Neural cell (in vitro differentiated cells): ENCODE results near the gene CRISP3. TPM values are rescaled to one million over a fixed set of nuclear protein-coding genes. Genes with fewer than 3 reads are reported as not detected.

ENCODE experiments used
- H2AFZ ChIP-seq: fragments of 200-600, 300-800 bp; sonication (generic), shearing (Covaris generic); 2 replicates; pipeline ENCODE4 v1.6.0; 2014; ENCODE audit warnings: low read depth, mild to moderate bottlenecking, antibody characterized with exemption, low read length, moderate library complexity
- H3F3A ChIP-seq: fragments of 200-600 bp; shearing (Covaris generic); 2 replicates; pipeline ENCODE4 v1.6.1; 2016; ENCODE audit warnings: mild to moderate bottlenecking, moderate library complexity, mixed read lengths, antibody characterized with exemption, low read length; ENCODE audit not compliant: insufficient read depth, poor library complexity, severe bottlenecking
- H3K27ac ChIP-seq: fragments of 200-600, 300-800 bp; sonication (generic), shearing (Covaris generic); 2 replicates; pipeline ENCODE4 v1.5.1; 2014; ENCODE audit warnings: mild to moderate bottlenecking, low read length, moderate library complexity
- H3K27me3 ChIP-seq: fragments of 300-800, 200-600 bp; sonication (generic), shearing (Covaris generic); 2 replicates; pipeline ENCODE4 v1.6.0; 2014; ENCODE audit warnings: mild to moderate bottlenecking, low read depth, low read length, moderate library complexity; ENCODE audit not compliant: insufficient read depth
- H3K36me3 ChIP-seq: fragments of 300-800, 200-600 bp; sonication (generic), shearing (Covaris generic); 2 replicates; pipeline ENCODE4 v1.5.1; 2014; ENCODE audit warnings: mild to moderate bottlenecking, antibody characterized with exemption, low read length, moderate library complexity; ENCODE audit not compliant: insufficient read depth
- H3K4me2 ChIP-seq: fragments of 300-800, 200-600 bp; sonication (generic), shearing (Covaris generic); 2 replicates; pipeline ENCODE4 v1.6.0; 2014; ENCODE audit warnings: mild to moderate bottlenecking, low read length
- H3K4me3 ChIP-seq: fragments of 300-800, 200-600 bp; sonication (generic), shearing (Covaris generic); 2 replicates; pipeline ENCODE4 v1.5.1; 2014; ENCODE audit warnings: mild to moderate bottlenecking, low read length, moderate library complexity
- H3K79me2 ChIP-seq: fragments of 200-600 bp; shearing (Covaris generic); replicated peaks from 2 replicates; pipeline ENCODE4 v1.6.0; 2014; ENCODE audit warnings: mild to moderate bottlenecking, low read length, moderate library complexity; ENCODE audit not compliant: insufficient read depth
- H3K9ac ChIP-seq: fragments of 300-800, 200-600 bp; sonication (generic), shearing (Covaris generic); 2 replicates; pipeline ENCODE4 v1.6.1; 2016; ENCODE audit warnings: mild to moderate bottlenecking, low read length, mixed read lengths
- H3K9me2 ChIP-seq: fragments of 200-600 bp; shearing (Covaris generic); 2 replicates; pipeline ENCODE4 v1.6.1; 2016; ENCODE audit warnings: mild to moderate bottlenecking, low read length, mixed read lengths; ENCODE audit not compliant: insufficient read depth
- H3K9me3 ChIP-seq: fragments of 200-600, 300-800 bp; sonication (generic), shearing (Covaris generic); 2 replicates; pipeline ENCODE4 v1.6.1; 2016; ENCODE audit warnings: mild to moderate bottlenecking, mixed run types, low read length, moderate library complexity, mixed read lengths
- H4K20me1 ChIP-seq: fragments of 200-600 bp; shearing (Covaris generic); 2 replicates; pipeline ENCODE4 v1.6.1; 2016; ENCODE audit warnings: mild to moderate bottlenecking, mixed run types; ENCODE audit not compliant: insufficient read depth
- EP300 ChIP-seq: fragments of 450-650 bp; conservative IDR thresholded peaks from 2 replicates; pipeline ENCODE4 v1.6.1; 2014; ENCODE audit warnings: antibody characterized with exemption, mild to moderate bottlenecking, moderate library complexity; ENCODE audit not compliant: poor library complexity, severe bottlenecking
- EZH2 ChIP-seq: fragments of 200-600, 300-800 bp; shearing (Covaris generic), sonication (generic); IDR thresholded peaks from 2 replicates; pipeline ENCODE4 v1.6.1; 2014; ENCODE audit warnings: antibody characterized with exemption, low read length, borderline replicate concordance, mild to moderate bottlenecking; ENCODE audit not compliant: insufficient read depth, poor library complexity, severe bottlenecking
- MXI1 ChIP-seq: fragments of 450-650 bp; conservative IDR thresholded peaks from 2 replicates; pipeline ENCODE4 v1.6.1; 2014; ENCODE audit warnings: antibody characterized with exemption, mild to moderate bottlenecking; ENCODE audit not compliant: poor library complexity, severe bottlenecking
- POLR2AphosphoS5 ChIP-seq: IDR thresholded peaks from 2 replicates; pipeline ENCODE4 v1.6.1; 2012
- RAD21 ChIP-seq: fragments of 450-650 bp; conservative IDR thresholded peaks from 2 replicates; pipeline ENCODE4 v1.6.1; 2014; ENCODE audit warnings: antibody characterized with exemption, mild to moderate bottlenecking, moderate library complexity
- REST ChIP-seq: IDR thresholded peaks from 2 replicates; pipeline ENCODE4 v1.6.1; 2012; ENCODE audit warnings: borderline replicate concordance
- SMC3 ChIP-seq: fragments of 450-650 bp; conservative IDR thresholded peaks from 2 replicates; pipeline ENCODE4 v1.6.1; 2014; ENCODE audit warnings: antibody characterized with exemption, mild to moderate bottlenecking, moderate library complexity; ENCODE audit not compliant: poor library complexity
- TAF1 ChIP-seq: IDR thresholded peaks from 2 replicates; pipeline ENCODE4 v1.6.1; 2012; ENCODE audit warnings: low read depth
- polyA plus RNA-seq: library from polyadenylated mRNA; depleted of rRNA; stranded (reverse); fragments of >200 nt; gene quantifications from 2 replicates; pipeline ENCODE4 v1.2.3, GENCODE V29; 2014

CRISP3 gene
- polyA plus RNA-seq, 1 donor from 2014 or later = not detected

DNA sequence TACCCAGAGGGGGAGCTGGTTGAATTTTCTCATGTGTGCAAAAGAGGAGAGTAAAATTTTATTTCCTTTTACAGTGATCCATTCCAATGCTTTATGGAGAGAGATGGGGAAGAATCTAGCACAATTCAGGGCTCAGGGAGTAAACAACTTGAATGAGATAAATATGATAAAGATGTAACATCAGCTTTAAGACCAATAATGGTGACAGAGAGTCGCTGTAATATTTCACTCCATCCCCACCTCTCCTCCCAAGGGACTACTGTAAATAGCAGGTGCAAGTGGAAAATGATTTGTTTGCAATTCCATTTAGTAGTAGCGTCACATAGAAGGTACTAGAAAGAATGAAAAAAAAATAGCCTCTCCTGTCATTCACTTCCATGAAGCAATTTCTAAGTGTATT lies 4.8 kb downstream of the CRISP3 start:
- no peak overlapping the region for H3K4me2 ChIP-seq
- no peaks in the 10 kb centered on the region for H3F3A ChIP-seq
- H3K4me3 ChIP-seq = no peak overlapping the region
- H3K9ac ChIP-seq = no peak overlapping the region
- no peak overlapping the region for H2AFZ ChIP-seq
- no peaks in the 10 kb centered on the region for H3K27me3 ChIP-seq
- no peaks in the 10 kb centered on the region for H4K20me1 ChIP-seq
- H3K9me3 ChIP-seq = no peaks in the 10 kb centered on the region
- no peak overlapping the region for H3K27ac ChIP-seq
- no peaks in the 10 kb centered on the region for H3K9me2 ChIP-seq
- TF ChIP-seq SMC3 (no peak), POLR2AphosphoS5 (peak; percentile 66)
- H3K36me3 ChIP-seq = no peaks in the 10 kb centered on the region
- H3K79me2 ChIP-seq = no peaks in the 10 kb centered on the region

DNA sequence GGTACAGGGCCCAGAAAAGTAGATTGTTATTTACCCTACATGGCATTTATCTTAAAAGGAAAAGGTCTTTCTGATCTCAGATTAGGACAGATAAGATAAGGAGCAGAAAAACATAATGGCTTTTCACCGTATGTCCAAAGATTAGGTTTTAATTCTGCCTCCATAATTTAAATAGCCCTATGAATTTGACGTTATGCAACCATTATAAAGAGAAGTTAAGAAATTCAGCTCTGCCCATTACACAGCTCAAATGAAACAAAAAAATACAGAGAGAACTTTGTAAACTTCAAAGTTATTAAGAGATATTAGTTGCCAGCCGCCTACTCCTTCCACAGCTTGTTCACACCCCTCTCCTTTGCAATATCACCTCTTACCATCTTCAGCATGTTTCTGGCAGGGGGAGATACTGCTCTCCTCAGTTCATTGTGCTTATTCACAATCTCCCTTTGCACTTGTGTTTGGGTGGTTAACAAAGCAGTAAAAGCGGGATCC lies 8.1 kb downstream of the CRISP3 start:
- TF ChIP-seq TAF1 (no peak), EZH2 (no peak), SMC3 (no peak), POLR2AphosphoS5 (no peak), REST (no peak), MXI1 (no peak), RAD21 (no peak), EP300 (no peak)
- no peaks in the 10 kb centered on the region for H3F3A ChIP-seq
- H4K20me1 ChIP-seq = no peaks in the 10 kb centered on the region
- no peaks in the 10 kb centered on the region for H3K79me2 ChIP-seq
- no peaks in the 10 kb centered on the region for H3K27me3 ChIP-seq
- H2AFZ ChIP-seq = no peak overlapping the region
- no peaks in the 10 kb centered on the region for H3K36me3 ChIP-seq
- no peaks in the 10 kb centered on the region for H3K9me2 ChIP-seq
- H3K9ac ChIP-seq = no peak overlapping the region
- H3K9me3 ChIP-seq = no peaks in the 10 kb centered on the region
- no peak overlapping the region for H3K27ac ChIP-seq
- no peak overlapping the region for H3K4me2 ChIP-seq
- H3K4me3 ChIP-seq = no peak overlapping the region

- H3K4me3 ChIP-seq = no peak overlapping the region
- TF ChIP-seq TAF1 (no peak), REST (no peak), SMC3 (no peak), RAD21 (no peak)
- no peaks in the 10 kb centered on the region for H3K27me3 ChIP-seq
- H3K9me2 ChIP-seq = no peaks in the 10 kb centered on the region
- no peaks in the 10 kb centered on the region for H3F3A ChIP-seq
- no peaks in the 10 kb centered on the region for H3K79me2 ChIP-seq
- no peak overlapping the region for H2AFZ ChIP-seq
- H3K36me3 ChIP-seq = no peaks in the 10 kb centered on the region
- H3K4me2 ChIP-seq = no peak overlapping the region
- no peak overlapping the region for H3K27ac ChIP-seq
- H4K20me1 ChIP-seq = no peaks in the 10 kb centered on the region
- H3K9me3 ChIP-seq = no peaks in the 10 kb centered on the region
- no peak overlapping the region for H3K9ac ChIP-seq
These were observed 10.5 kb downstream of the CRISP3 start for GRCh38 chr6:49733680-49734079.
